ENCODE measurements around the gene EFCAB13. TPM values are rescaled to one million over a fixed set of nuclear protein-coding genes. Genes with fewer than 3 reads are reported as not detected.

EFCAB13 gene
- total RNA-seq, 2 experiments from 2014 or later, result 12.6 to 13.5 TPM

DNA sequence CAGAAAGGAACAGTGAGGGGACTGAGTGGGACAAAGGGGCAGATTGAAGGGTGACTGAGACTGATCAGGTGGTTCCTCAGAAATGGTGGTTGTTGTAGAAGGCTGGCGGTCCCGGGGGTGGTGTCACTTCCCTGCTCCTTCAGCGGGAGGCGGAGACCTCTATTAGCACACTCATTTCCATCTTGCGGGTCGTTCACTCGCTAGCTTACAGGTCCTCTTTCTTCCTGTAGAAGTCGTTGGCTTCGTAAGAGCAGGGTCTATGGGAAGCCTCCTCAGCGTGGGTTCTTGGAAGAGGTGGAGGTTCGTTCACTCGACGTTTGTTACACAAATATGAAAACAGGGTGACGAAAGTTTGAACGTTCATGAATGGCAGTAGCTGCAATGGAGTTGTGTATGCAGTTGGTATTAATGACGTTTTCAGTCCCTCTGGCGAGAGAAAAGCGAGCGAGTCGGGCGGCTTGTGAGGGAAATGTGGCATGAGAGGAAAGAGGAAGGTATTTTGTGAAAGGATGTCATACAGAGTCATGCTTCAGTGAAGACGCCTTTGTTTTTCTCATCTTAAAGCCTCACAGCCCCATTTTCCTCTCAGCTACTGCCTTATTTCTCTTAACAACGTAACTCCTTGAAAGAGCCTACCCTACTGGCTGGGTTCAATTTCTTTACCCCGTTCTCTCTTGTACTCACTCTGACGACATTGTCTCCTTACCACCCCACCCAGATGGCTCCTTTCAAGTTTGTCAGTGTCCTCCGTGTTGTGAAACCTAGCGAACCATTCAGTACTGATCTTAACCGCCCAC, 667 bp downstream of the EFCAB13 start:
- Histone ChIP-seq H3K4me1 (ENCODE audit: insufficient read depth, low read length) (peaks cover 16% of the 10 kb centered on the region), H3K36me3 (ENCODE audit: insufficient read depth, low read length) (no peaks in the 10 kb centered on the region), H3K4me3 (ENCODE audit: low read length) (peak overlapping the region; percentile 80), H3K9me3 (ENCODE audit: control insufficient read depth in 1 of 2, insufficient read depth in 1 of 2, low read length in 2 of 2) (no peaks in the 10 kb centered on the region), H3K27ac (ENCODE audit: low read depth in 1 of 2, low read length in 2 of 2) (peak overlapping the region; percentile 51 to 58), H3K27me3 (ENCODE audit: control insufficient read depth in 1 of 2, insufficient read depth in 2 of 2, low read length in 2 of 2) (no peaks in the 10 kb centered on the region)
- H3K9me3 Mint-ChIP-seq, result no peaks in the 10 kb centered on the region
- intact Hi-C loops (cut with DNase I, micrococcal nuclease), result no loop called here
- DNase-seq (peak; percentile 20 to 84 (median 48)), ATAC-seq (ENCODE audit: poor library complexity) (peak; percentile 66)
- peaks cover 19% of the 10 kb centered on the region for H3K36me3 Mint-ChIP-seq (ENCODE audit: low read depth)
- H3K27ac Mint-ChIP-seq, result peak overlapping the region; percentile 97
- peaks cover 14% of the 10 kb centered on the region for H3K4me1 Mint-ChIP-seq (ENCODE audit: low read depth)
- peak overlapping the region; percentile 99 for H3K4me3 Mint-ChIP-seq
- ChIA-PET POLR2A (interaction anchor here (0.7 to 1.3 kb wide), 6 partner anchors 9 to 617 kb away, joined by 3 to 10 read pairs (median 4); partner anchors contain the start of genes KPNB1 and PNPO), CTCF (interaction anchor here (1.6 kb wide), 1 partner anchor 9 kb away, joined by 6 read pairs; no protein-coding TSS in a partner anchor)
- H3K27me3 Mint-ChIP-seq, result no peaks in the 10 kb centered on the region
- TF ChIP-seq CTCF (IDR thresholded peaks at IDR 0.05), result no peak

DNA sequence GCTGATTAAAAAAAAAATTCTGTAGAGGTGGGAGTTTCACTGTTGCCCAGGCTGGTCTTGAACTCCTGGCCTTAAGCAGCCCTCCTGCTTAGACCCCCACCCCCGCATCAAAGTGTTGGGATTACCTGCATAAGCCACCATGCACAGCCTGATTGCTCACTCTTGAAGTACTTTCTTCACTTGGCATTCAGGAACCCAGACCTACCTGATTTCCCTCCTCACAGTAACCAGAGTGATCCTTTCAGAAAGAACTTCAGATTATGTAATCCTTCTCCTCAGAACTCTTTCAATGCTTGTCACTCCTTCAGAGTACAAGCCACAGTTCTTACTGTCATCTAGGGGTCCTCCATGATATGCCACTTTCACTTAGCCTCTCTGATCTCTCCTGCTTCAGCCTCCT, 1.4 kb downstream of the EFCAB13 start:
- peaks cover 23% of the 10 kb centered on the region for H3K36me3 Mint-ChIP-seq (ENCODE audit: low read depth)
- Histone ChIP-seq H3K36me3 (ENCODE audit: insufficient read depth, low read length) (no peaks in the 10 kb centered on the region), H3K27ac (ENCODE audit: low read depth in 1 of 2, low read length in 2 of 2) (no peak overlapping the region), H3K27me3 (ENCODE audit: control insufficient read depth in 1 of 2, insufficient read depth in 2 of 2, low read length in 2 of 2) (no peaks in the 10 kb centered on the region), H3K9me3 (ENCODE audit: control insufficient read depth in 1 of 2, insufficient read depth in 1 of 2, low read length in 2 of 2) (no peaks in the 10 kb centered on the region), H3K4me1 (ENCODE audit: insufficient read depth, low read length) (peaks cover 16% of the 10 kb centered on the region), H3K4me3 (ENCODE audit: low read length) (no peak overlapping the region)
- no peak for TF ChIP-seq CTCF (IDR thresholded peaks at IDR 0.05)
- CTCF ChIA-PET, result no interaction called here
- intact Hi-C loops (cut with DNase I, micrococcal nuclease), result no loop called here
- peaks cover 14% of the 10 kb centered on the region for H3K4me1 Mint-ChIP-seq (ENCODE audit: low read depth)
- ATAC-seq (ENCODE audit: poor library complexity) (no peak), DNase-seq (no peak)
- no peaks in the 10 kb centered on the region for H3K9me3 Mint-ChIP-seq
- H3K27me3 Mint-ChIP-seq, result no peaks in the 10 kb centered on the region
- POLR2A ChIA-PET, result interaction anchor here (0.6 to 1.3 kb wide), 4 partner anchors 10 to 494 kb away, joined by 3 to 6 read pairs (median 4); no protein-coding TSS in a partner anchor
- peak overlapping the region; percentile 97 for H3K27ac Mint-ChIP-seq
- H3K4me3 Mint-ChIP-seq, result peak overlapping the region; percentile 99

DNA sequence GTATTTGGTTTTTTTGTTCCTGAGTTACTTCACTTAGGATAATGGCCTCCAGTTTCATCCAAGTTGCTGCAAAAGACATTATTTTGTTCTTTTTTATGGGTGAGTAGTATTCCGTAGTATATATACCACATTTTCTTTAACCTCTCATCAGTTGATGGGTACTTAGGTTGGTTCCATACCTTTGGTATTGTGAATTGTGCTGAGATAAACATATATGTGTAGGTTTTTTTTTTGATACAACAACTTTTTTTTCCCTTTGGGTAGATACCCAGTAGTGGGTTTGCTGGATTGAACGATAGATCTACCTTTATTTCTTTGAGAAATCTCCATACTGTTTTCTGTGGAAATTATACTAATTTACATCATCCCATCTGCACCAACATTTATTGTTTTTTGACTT, 6.8 kb downstream of the EFCAB13 start:
- ATAC-seq (ENCODE audit: poor library complexity), result no peak
- peaks cover 4% of the 10 kb centered on the region for H3K36me3 ChIP-seq (ENCODE audit: insufficient read depth, low read length)
- CTCF ChIA-PET, result interaction anchor here (1.0 kb wide), 1 partner anchor 15 kb away, joined by 3 read pairs; no protein-coding TSS in a partner anchor

More for the DNA sequence above, 6.8 kb downstream of the EFCAB13 start:
- Mint-ChIP-seq H3K27me3 (no peaks in the 10 kb centered on the region), H3K9me3 (no peaks in the 10 kb centered on the region), H3K4me1 (ENCODE audit: low read depth) (no peaks in the 10 kb centered on the region), H3K4me3 (no peak overlapping the region), H3K36me3 (ENCODE audit: low read depth) (peaks cover 53% of the 10 kb centered on the region), H3K27ac (no peak overlapping the region)
- Histone ChIP-seq H3K4me3 (ENCODE audit: low read length) (no peak overlapping the region), H3K27ac (ENCODE audit: low read depth in 1 of 2, low read length in 2 of 2) (no peak overlapping the region), H3K4me1 (ENCODE audit: insufficient read depth, low read length) (no peaks in the 10 kb centered on the region), H3K9me3 (ENCODE audit: control insufficient read depth in 1 of 2, insufficient read depth in 1 of 2, low read length in 2 of 2) (no peaks in the 10 kb centered on the region), H3K27me3 (ENCODE audit: control insufficient read depth in 1 of 2, insufficient read depth in 2 of 2, low read length in 2 of 2) (no peaks in the 10 kb centered on the region)
- no peak for TF ChIP-seq CTCF (IDR thresholded peaks at IDR 0.05)
- intact Hi-C loops (cut with DNase I, micrococcal nuclease), result no loop called here
- POLR2A ChIA-PET, result no interaction called here
- no peak for DNase-seq

Data from CD4-positive, alpha-beta T cell (primary cell).